Astrocyte (in vitro differentiated cells and primary cell): ENCODE measurements around the gene COBL. TPM values are rescaled to one million over a fixed set of nuclear protein-coding genes. Genes with fewer than 3 reads are reported as not detected.

Experiments
- DNase-seq: peaks from one replicate; pipeline ENCODE4 v3.0.0-alpha.2; 2010; ENCODE audit warnings: low read depth
- FAIRE-seq: peaks from 2 replicates; lab custom pipeline; 2011; peaks lifted over from hg19 to GRCh38; lab: Jason Lieb, UNC
- H2AFZ ChIP-seq: 2 replicates; pipeline ENCODE4 v1.6.0; 2012; ENCODE audit warnings: low read depth, low read length, inconsistent platforms
- H3K27ac ChIP-seq: 2 replicates; pipeline ENCODE4 v1.5.1; 2011; ENCODE audit warnings: low read depth, low read length, inconsistent platforms
- H3K27me3 ChIP-seq: 2 replicates; pipeline ENCODE4 v1.6.0; 2011; ENCODE audit warnings: low read length, inconsistent platforms; ENCODE audit not compliant: insufficient read depth
- H3K36me3 ChIP-seq: 2 replicates; pipeline ENCODE4 v1.5.1; 2011; ENCODE audit warnings: low read length, inconsistent platforms; ENCODE audit not compliant: insufficient read depth
- H3K4me1 ChIP-seq: 2 replicates; pipeline ENCODE4 v1.5.1; 2011; ENCODE audit warnings: low read length, inconsistent platforms; ENCODE audit not compliant: insufficient read depth
- H3K4me2 ChIP-seq: 2 replicates; pipeline ENCODE4 v1.6.0; 2012; ENCODE audit warnings: low read length, inconsistent platforms
- H3K4me3 ChIP-seq: 2 replicates; pipeline ENCODE4 v1.5.1; 2011; ENCODE audit warnings: low read depth, mild to moderate bottlenecking, low read length, inconsistent platforms; ENCODE audit not compliant: insufficient read depth
- H3K79me2 ChIP-seq: 2 replicates; pipeline ENCODE4 v1.6.0; 2012; ENCODE audit warnings: mild to moderate bottlenecking, low read length, inconsistent platforms; ENCODE audit not compliant: insufficient read depth
- H3K9ac ChIP-seq: 2 replicates; pipeline ENCODE4 v1.6.0; 2012; ENCODE audit warnings: mild to moderate bottlenecking, low read length, inconsistent platforms
- H3K9me3 ChIP-seq: 2 replicates; pipeline ENCODE4 v1.5.1; 2012; ENCODE audit warnings: low read depth, mild to moderate bottlenecking, low read length, inconsistent platforms; ENCODE audit not compliant: insufficient read depth
- H4K20me1 ChIP-seq: 2 replicates; pipeline ENCODE4 v1.6.0; 2012; ENCODE audit warnings: low read length, inconsistent platforms; ENCODE audit not compliant: insufficient read depth
- H3K27ac Mint-ChIP-seq: one replicate; pipeline ENCODE4 v1.8.0; 2021; ENCODE audit warnings: mild to moderate bottlenecking, mixed read lengths; ENCODE audit not compliant: unreplicated experiment
- H3K27me3 Mint-ChIP-seq: one replicate; pipeline ENCODE4 v1.8.0; 2021; ENCODE audit warnings: low read depth, mixed read lengths; ENCODE audit not compliant: unreplicated experiment
- H3K36me3 Mint-ChIP-seq: one replicate; pipeline ENCODE4 v1.8.0; 2021; ENCODE audit warnings: low read depth, mixed read lengths; ENCODE audit not compliant: unreplicated experiment
- H3K4me1 Mint-ChIP-seq: one replicate; pipeline ENCODE4 v1.8.0; 2021; ENCODE audit warnings: low read depth, mixed read lengths; ENCODE audit not compliant: unreplicated experiment
- H3K4me3 Mint-ChIP-seq: one replicate; pipeline ENCODE4 v1.8.0; 2021; ENCODE audit warnings: mild to moderate bottlenecking, moderate library complexity, mixed read lengths; ENCODE audit not compliant: unreplicated experiment
- H3K9me3 Mint-ChIP-seq: one replicate; pipeline ENCODE4 v1.8.0; 2021; ENCODE audit warnings: mild to moderate bottlenecking, mixed read lengths; ENCODE audit not compliant: unreplicated experiment
- EZH2 ChIP-seq: IDR thresholded peaks from 2 replicates; pipeline ENCODE4 v1.6.1; 2012; ENCODE audit warnings: mild to moderate bottlenecking, low read length, inconsistent platforms; ENCODE audit not compliant: insufficient read depth
- total RNA-seq: library from RNA; stranded (reverse); gene quantifications from 2 replicates; pipeline ENCODE4 v1.2.1, GENCODE V29; 2021
- TF ChIP-seq, protein P1 (sequence below): IDR thresholded peaks from 2 replicates; pipeline ENCODE4 v1.5.1; 2011; ENCODE audit warnings: low read depth, mild to moderate bottlenecking, inconsistent platforms, low read length, moderate library complexity; ENCODE audit not compliant: insufficient read depth

COBL gene
- total RNA-seq, 1 donor from 2014 or later: 6.4 TPM

DNA sequence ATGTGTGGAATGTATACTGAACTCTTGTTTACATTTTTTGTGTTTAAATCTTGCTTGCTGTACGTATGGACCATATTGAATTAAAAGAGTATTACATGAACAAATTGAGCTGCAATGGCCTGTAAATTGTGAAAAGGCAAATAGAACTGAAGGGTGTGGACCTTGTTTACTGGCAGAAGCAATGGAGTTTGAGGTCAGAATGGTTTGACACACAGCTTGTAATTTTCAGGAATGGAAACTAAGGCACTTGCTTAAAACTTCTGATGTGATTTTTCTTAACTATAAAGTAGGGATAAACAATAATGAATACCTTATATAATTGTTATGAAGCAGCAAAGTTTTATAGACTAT lies 33.9 kb upstream of the COBL start:
- H3K9me3 Mint-ChIP-seq: peaks cover 6% of the 10 kb centered on the region
- H3K27ac Mint-ChIP-seq: peak overlapping the region; percentile 16
- Histone ChIP-seq H3K27me3 (no peaks in the 10 kb centered on the region), H3K36me3 (no peaks in the 10 kb centered on the region), H2AFZ (no peak overlapping the region), H3K4me3 (no peak overlapping the region), H3K9ac (no peak overlapping the region), H3K9me3 (no peaks in the 10 kb centered on the region), H3K4me2 (no peak overlapping the region), H3K4me1 (no peaks in the 10 kb centered on the region), H3K27ac (no peak overlapping the region), H4K20me1 (no peaks in the 10 kb centered on the region), H3K79me2 (no peaks in the 10 kb centered on the region)
- TF ChIP-seq EZH2: no peak
- TF ChIP-seq, protein P1, sequence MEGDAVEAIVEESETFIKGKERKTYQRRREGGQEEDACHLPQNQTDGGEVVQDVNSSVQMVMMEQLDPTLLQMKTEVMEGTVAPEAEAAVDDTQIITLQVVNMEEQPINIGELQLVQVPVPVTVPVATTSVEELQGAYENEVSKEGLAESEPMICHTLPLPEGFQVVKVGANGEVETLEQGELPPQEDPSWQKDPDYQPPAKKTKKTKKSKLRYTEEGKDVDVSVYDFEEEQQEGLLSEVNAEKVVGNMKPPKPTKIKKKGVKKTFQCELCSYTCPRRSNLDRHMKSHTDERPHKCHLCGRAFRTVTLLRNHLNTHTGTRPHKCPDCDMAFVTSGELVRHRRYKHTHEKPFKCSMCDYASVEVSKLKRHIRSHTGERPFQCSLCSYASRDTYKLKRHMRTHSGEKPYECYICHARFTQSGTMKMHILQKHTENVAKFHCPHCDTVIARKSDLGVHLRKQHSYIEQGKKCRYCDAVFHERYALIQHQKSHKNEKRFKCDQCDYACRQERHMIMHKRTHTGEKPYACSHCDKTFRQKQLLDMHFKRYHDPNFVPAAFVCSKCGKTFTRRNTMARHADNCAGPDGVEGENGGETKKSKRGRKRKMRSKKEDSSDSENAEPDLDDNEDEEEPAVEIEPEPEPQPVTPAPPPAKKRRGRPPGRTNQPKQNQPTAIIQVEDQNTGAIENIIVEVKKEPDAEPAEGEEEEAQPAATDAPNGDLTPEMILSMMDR: no peak
- no peaks in the 10 kb centered on the region for H3K27me3 Mint-ChIP-seq
- no peaks in the 10 kb centered on the region for H3K36me3 Mint-ChIP-seq
- DNase-seq (no peak), FAIRE-seq (no peak)
- H3K4me3 Mint-ChIP-seq: no peak overlapping the region
- peaks cover 17% of the 10 kb centered on the region for H3K4me1 Mint-ChIP-seq

DNA sequence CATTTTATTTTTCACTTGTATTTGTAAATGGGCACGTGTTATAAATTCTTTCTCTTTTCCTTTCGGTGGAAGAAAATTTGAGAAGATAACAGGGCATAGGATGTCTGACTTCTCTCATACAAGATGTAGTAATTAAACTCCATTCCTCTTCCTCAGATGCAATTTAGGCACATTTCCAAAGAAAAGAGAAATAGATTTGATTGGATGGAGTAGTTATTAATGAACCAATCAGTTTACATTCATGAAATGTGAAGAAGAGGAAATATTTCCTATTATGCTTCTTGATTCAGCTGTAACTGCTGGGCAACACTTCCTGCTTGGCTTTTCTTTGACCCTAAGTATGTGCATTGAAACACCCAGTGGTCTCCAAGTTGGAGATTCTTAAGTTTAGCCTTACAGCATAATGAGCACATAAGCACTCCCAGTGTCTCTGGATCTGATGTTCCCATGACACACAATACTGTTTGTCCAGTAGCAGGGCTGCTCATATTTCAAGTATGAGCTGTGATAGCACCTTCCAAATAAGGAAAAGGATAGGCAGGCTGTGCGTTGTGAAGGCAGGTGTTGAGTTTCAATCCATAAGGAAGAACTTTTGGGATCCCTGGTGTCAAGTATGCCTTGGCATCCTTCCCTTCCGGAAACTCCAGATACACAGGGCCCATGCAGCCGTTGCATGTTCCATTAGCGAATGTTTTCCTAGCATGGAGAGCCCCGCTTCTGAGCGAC lies 33.4 kb upstream of the COBL start:
- no peak overlapping the region for H2AFZ ChIP-seq
- H3K27me3 Mint-ChIP-seq: no peaks in the 10 kb centered on the region
- no peaks in the 10 kb centered on the region for H3K27me3 ChIP-seq
- H3K4me2 ChIP-seq: no peak overlapping the region
- DNase-seq: no peak
- no peaks in the 10 kb centered on the region for H3K79me2 ChIP-seq
- H3K9me3 ChIP-seq: no peaks in the 10 kb centered on the region
- no peaks in the 10 kb centered on the region for H3K36me3 ChIP-seq
- peaks cover 4% of the 10 kb centered on the region for H3K9me3 Mint-ChIP-seq
- H3K4me1 Mint-ChIP-seq: peaks cover 17% of the 10 kb centered on the region
- no peaks in the 10 kb centered on the region for H4K20me1 ChIP-seq
- peak overlapping the region; percentile 16 for H3K27ac Mint-ChIP-seq
- no peak overlapping the region for H3K4me3 ChIP-seq
- no peaks in the 10 kb centered on the region for H3K4me1 ChIP-seq
- H3K4me3 Mint-ChIP-seq: no peak overlapping the region
- no peaks in the 10 kb centered on the region for H3K36me3 Mint-ChIP-seq
- TF ChIP-seq, protein P1: no peak
- TF ChIP-seq EZH2: no peak
- FAIRE-seq: no peak
- H3K27ac ChIP-seq: no peak overlapping the region
- no peak overlapping the region for H3K9ac ChIP-seq

DNA sequence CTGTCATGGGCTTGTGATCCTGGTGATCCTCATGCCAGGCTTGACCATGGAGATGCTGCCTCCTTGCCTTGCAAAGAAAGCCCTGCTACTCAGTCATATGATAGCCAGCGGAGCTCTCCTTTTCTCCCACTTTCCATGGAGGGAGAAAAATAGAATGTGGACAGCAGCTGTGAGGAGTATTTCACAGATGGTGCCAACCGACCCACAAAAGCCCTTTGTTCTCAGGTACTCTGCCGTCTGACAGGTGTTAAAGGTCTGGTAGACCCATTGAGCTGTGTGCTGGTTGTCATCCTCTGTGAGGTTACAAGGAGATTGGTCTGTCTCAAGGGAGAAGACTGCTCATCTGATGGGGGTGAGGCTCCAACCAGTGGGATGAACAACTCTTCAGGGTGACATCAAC lies 29.5 kb upstream of the COBL start:
- no peak overlapping the region for H3K4me3 ChIP-seq
- peaks cover 7% of the 10 kb centered on the region for H3K4me1 Mint-ChIP-seq
- no peak overlapping the region for H3K9ac ChIP-seq
- no peaks in the 10 kb centered on the region for H3K36me3 ChIP-seq
- FAIRE-seq (no peak), DNase-seq (no peak)
- peaks cover 2% of the 10 kb centered on the region for H3K27me3 Mint-ChIP-seq
- H3K9me3 ChIP-seq: no peaks in the 10 kb centered on the region
- H2AFZ ChIP-seq: no peak overlapping the region
- H3K27ac Mint-ChIP-seq: no peak overlapping the region
- H3K9me3 Mint-ChIP-seq: no peaks in the 10 kb centered on the region
- H3K4me3 Mint-ChIP-seq: no peak overlapping the region
- no peaks in the 10 kb centered on the region for H3K4me1 ChIP-seq
- H3K4me2 ChIP-seq: no peak overlapping the region
- H3K27ac ChIP-seq: no peak overlapping the region
- no peaks in the 10 kb centered on the region for H3K79me2 ChIP-seq
- H3K27me3 ChIP-seq: no peaks in the 10 kb centered on the region
- no peaks in the 10 kb centered on the region for H4K20me1 ChIP-seq
- TF ChIP-seq EZH2: no peak
- TF ChIP-seq, protein P1: no peak
- no peaks in the 10 kb centered on the region for H3K36me3 Mint-ChIP-seq
